ENCODE results near the gene NCOA7.

Gene NCOA7

DNA sequence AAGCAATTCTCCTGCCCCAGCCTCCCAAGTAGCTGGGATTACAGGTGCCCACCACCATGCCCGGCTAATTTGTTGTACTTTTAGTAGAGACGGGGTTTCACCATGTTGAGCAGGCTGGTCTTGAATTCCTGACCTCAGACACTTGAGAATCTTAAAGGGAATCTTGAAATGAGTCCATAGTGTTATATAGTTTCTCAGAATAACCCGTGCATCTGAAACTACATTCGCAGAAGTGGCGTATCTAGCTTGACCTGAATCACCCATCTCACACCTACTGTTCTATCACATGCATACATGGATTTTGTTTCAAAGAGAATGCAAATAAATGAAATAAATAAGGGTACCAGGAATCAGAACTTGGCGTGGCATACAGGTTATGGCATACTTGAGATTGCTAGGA is 65.0 kb downstream of the NCOA7 start:
- DNase-seq (ENCODE audit: low read depth): no peak
- no peak overlapping the region for H3K4me3 ChIP-seq (ENCODE audit: low read depth, low read length)
- TF ChIP-seq, protein P1, sequence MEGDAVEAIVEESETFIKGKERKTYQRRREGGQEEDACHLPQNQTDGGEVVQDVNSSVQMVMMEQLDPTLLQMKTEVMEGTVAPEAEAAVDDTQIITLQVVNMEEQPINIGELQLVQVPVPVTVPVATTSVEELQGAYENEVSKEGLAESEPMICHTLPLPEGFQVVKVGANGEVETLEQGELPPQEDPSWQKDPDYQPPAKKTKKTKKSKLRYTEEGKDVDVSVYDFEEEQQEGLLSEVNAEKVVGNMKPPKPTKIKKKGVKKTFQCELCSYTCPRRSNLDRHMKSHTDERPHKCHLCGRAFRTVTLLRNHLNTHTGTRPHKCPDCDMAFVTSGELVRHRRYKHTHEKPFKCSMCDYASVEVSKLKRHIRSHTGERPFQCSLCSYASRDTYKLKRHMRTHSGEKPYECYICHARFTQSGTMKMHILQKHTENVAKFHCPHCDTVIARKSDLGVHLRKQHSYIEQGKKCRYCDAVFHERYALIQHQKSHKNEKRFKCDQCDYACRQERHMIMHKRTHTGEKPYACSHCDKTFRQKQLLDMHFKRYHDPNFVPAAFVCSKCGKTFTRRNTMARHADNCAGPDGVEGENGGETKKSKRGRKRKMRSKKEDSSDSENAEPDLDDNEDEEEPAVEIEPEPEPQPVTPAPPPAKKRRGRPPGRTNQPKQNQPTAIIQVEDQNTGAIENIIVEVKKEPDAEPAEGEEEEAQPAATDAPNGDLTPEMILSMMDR (conservative IDR thresholded peaks at IDR 0.05; ENCODE audit: low read depth, low read length): no peak

DNA sequence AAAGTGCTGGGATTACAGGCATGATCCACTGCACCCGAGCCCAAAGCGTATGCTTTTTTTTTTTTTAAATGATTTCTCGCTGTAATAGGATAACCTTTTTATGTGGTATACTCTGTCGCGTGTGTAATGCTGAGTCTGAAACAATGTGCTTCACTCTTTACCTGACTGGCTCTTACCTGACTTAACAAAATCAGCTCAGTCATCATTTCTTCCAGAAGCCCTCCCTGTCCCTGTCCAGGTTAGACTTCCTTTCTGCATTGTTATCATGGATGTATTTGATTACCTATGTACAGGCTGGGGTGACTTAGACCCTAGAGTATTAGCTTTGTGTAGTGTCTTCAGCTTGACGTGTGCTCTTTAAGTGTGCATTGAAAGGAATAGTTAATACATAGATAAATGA is 67.1 kb downstream of the NCOA7 start:
- DNase-seq (ENCODE audit: low read depth): no peak
- H3K4me3 ChIP-seq (ENCODE audit: low read depth, low read length): no peak overlapping the region
- TF ChIP-seq, protein P1 (conservative IDR thresholded peaks at IDR 0.05; ENCODE audit: low read depth, low read length): no peak

- peak; percentile 83 for DNase-seq (ENCODE audit: low read depth)
- TF ChIP-seq, protein P1 (conservative IDR thresholded peaks at IDR 0.05; ENCODE audit: low read depth, low read length): peak; percentile 91
- no peak overlapping the region for H3K4me3 ChIP-seq (ENCODE audit: low read depth, low read length)
Observed at GRCh38 chr6:125858427-125859320, 67.9 kb downstream of the NCOA7 start.

DNA sequence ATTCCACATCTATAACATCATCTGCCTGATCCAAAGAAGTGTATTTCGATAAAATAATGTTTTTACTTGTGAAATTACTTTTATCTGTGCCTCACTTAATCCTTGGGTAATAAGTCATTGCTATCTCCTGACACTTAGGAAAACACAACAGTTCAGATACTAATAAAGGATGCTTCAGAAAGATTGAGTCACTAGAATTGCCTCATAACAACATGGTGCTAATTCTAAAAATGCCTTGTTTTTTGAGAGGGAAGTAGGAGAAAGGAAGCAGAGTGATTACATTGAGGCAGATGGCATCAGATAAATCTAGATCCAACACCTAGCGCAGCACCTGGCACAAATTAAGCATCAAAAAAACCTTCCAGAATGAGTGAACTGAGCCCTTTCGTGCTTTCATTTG is 69.0 kb downstream of the NCOA7 start:
- DNase-seq (ENCODE audit: low read depth): peak; percentile 43
- H3K4me3 ChIP-seq (ENCODE audit: low read depth, low read length): no peak overlapping the region
- TF ChIP-seq, protein P1 (conservative IDR thresholded peaks at IDR 0.05; ENCODE audit: low read depth, low read length): no peak

GRCh38 chr6:125863023-125863422 is 72.3 kb downstream of the NCOA7 start:
- no peak overlapping the region for H3K4me3 ChIP-seq (ENCODE audit: low read depth, low read length)
- DNase-seq (ENCODE audit: low read depth): no peak
- TF ChIP-seq, protein P1 (conservative IDR thresholded peaks at IDR 0.05; ENCODE audit: low read depth, low read length): no peak

DNA sequence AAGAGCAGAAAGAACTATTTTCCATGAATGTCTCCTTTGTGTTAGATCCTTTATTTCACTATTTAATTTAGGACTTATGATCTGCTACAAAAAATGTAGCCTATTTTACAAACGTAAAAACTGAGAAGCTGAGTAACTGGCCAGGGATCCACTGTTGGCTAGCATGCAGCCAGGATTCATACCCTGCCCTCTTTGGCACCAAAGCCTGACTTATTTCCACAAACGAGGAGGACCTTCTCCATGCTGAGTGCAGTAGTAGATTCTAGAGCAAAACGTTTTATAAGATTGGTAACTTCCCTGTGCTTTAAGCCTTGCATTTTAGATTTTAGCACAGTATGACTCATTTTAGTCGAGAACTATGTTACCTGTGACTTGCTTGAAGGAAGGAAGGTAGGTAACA is 74.3 kb downstream of the NCOA7 start:
- TF ChIP-seq, protein P1 (conservative IDR thresholded peaks at IDR 0.05; ENCODE audit: low read depth, low read length): no peak
- H3K4me3 ChIP-seq (ENCODE audit: low read depth, low read length): no peak overlapping the region
- no peak for DNase-seq (ENCODE audit: low read depth)

- TF ChIP-seq, protein P1 (conservative IDR thresholded peaks at IDR 0.05; ENCODE audit: low read depth, low read length): no peak
- DNase-seq (ENCODE audit: low read depth): no peak
- H3K4me3 ChIP-seq (ENCODE audit: low read depth, low read length): no peak overlapping the region
Observed at GRCh38 chr6:125866433-125866832, 75.7 kb downstream of the NCOA7 start.
